ENCODE data around the gene CSF1.
"Not testable (repeated sequence)": the region's sequence is repeated elsewhere in the genome, so short reads cannot be mapped to it uniquely, and the experiment has no call there.

Gene CSF1

GRCh38 chr1:109946511-109946910 is 35.9 kb downstream of the CSF1 start:
- DNase-seq, result no peak

- no peak for DNase-seq
Measured at GRCh38 chr1:109947582-109948284, 37.1 kb downstream of the CSF1 start.

GRCh38 chr1:109948285-109948630 is 37.6 kb downstream of the CSF1 start:
- no peak for DNase-seq

GRCh38 chr1:109950038-109950437 is 39.4 kb downstream of the CSF1 start:
- DNase-seq, result no peak

- DNase-seq, result no peak
Measured at GRCh38 chr1:109950509-109950908, 39.9 kb downstream of the CSF1 start.

- DNase-seq, result not testable (repeated sequence)
Measured at GRCh38 chr1:109951501-109951900, 40.9 kb downstream of the CSF1 start.

GRCh38 chr1:109954041-109954512 is 43.4 kb downstream of the CSF1 start:
- no peak for DNase-seq

- DNase-seq, result no peak
Measured at GRCh38 chr1:109959632-109959973, 49.0 kb downstream of the CSF1 start.

GRCh38 chr1:109959974-109960744 is 49.5 kb downstream of the CSF1 start:
- no peak for DNase-seq

GRCh38 chr1:109960745-109961094 is 50.1 kb downstream of the CSF1 start:
- no peak for DNase-seq

- no peak for DNase-seq
Measured at GRCh38 chr1:109963864-109964263, 53.2 kb downstream of the CSF1 start.

- DNase-seq, result no peak
Measured at GRCh38 chr1:109969146-109969829, 58.6 kb downstream of the CSF1 start.

GRCh38 chr1:109969907-109970306 is 59.3 kb downstream of the CSF1 start:
- DNase-seq, result no peak

- DNase-seq, result no peak
Measured at GRCh38 chr1:109971559-109971958, 60.9 kb downstream of the CSF1 start.

GRCh38 chr1:109974191-109974590 is 63.5 kb downstream of the CSF1 start:
- no peak for DNase-seq

GRCh38 chr1:109975718-109976117 is 65.1 kb downstream of the CSF1 start:
- no peak for DNase-seq

GRCh38 chr1:109976762-109977161 is 66.1 kb downstream of the CSF1 start:
- no peak for DNase-seq

GRCh38 chr1:109977225-109977624 is 66.6 kb downstream of the CSF1 start:
- DNase-seq, result no peak

- no peak for DNase-seq
Measured at GRCh38 chr1:109977657-109978378, 67.2 kb downstream of the CSF1 start.

GRCh38 chr1:109978761-109979488 is 68.3 kb downstream of the CSF1 start:
- DNase-seq, result no peak

- DNase-seq, result no peak
Measured at GRCh38 chr1:109979489-109980091, 68.9 kb downstream of the CSF1 start.

All from NK-92 treated with Interleukin-12 subunit alpha and Interleukin-12 subunit beta, amount 100 ng/mL, for 24 hours (cell line).